ENCODE results near the gene PCDHGA11. TPM values are rescaled to one million over a fixed set of nuclear protein-coding genes. Genes with fewer than 3 reads are reported as not detected.
"Not testable (repeated sequence)": the region's sequence is repeated elsewhere in the genome, so short reads cannot be mapped to it uniquely, and the experiment has no call there.

The PCDHGA11 gene
- total RNA-seq, 1 donor from 2014 or later = 7.9 TPM

DNA sequence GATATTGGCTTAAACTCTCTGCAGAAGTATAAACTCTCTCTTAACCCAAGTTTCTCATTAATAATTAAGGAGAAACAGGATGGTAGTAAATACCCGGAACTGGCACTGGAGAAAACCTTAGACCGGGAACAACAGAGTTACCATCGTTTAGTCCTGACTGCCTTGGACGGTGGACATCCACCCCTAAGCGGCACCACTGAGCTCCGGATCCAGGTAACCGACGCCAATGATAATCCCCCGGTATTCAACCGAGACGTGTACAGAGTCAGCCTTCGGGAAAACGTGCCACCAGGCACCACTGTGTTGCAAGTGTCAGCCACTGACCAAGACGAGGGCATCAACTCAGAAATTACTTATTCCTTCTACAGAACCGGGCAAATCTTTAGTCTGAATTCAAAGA, 22.2 kb upstream of the PCDHGA11 start:
- DNase-seq (ENCODE audit: low spot score) = no peak

DNA sequence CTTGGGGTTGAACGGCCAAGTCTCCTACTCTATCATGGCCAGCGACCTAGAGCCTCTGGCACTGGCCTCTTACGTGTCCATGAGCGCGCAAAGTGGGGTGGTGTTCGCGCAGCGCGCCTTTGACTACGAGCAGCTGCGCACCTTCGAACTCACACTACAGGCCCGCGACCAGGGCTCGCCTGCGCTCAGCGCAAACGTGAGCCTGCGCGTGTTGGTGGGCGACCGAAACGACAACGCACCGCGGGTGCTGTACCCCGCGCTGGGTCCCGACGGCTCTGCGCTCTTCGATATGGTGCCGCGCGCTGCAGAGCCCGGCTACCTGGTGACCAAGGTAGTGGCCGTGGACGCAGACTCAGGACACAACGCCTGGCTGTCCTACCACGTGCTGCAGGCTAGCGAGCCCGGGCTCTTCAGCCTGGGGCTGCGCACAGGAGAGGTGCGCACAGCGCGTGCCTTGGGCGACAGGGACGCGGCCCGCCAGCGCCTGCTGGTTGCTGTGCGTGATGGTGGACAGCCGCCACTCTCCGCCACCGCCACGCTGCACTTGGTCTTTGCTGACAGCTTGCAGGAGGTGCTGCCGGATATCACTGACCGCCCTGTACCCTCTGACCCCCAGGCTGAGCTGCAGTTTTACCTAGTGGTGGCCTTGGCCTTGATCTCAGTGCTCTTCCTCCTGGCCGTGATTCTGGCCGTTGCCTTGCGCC, 21.1 kb upstream of the PCDHGA11 start:
- no peak for DNase-seq (ENCODE audit: low spot score)

GRCh38 chr5:141402553-141403243, 18.2 kb upstream of the PCDHGA11 start, which contains the start of gene PCDHGA9:
Gene PCDHGA9 (plus strand): TSS chr5:141402778. CDS start chr5:141402953, 175 bp downstream.
- DNase-seq (ENCODE audit: low spot score) = no peak

- no peak for DNase-seq (ENCODE audit: low spot score)
These were observed 17.5 kb upstream of the PCDHGA11 start for GRCh38 chr5:141403387-141403786.

DNA sequence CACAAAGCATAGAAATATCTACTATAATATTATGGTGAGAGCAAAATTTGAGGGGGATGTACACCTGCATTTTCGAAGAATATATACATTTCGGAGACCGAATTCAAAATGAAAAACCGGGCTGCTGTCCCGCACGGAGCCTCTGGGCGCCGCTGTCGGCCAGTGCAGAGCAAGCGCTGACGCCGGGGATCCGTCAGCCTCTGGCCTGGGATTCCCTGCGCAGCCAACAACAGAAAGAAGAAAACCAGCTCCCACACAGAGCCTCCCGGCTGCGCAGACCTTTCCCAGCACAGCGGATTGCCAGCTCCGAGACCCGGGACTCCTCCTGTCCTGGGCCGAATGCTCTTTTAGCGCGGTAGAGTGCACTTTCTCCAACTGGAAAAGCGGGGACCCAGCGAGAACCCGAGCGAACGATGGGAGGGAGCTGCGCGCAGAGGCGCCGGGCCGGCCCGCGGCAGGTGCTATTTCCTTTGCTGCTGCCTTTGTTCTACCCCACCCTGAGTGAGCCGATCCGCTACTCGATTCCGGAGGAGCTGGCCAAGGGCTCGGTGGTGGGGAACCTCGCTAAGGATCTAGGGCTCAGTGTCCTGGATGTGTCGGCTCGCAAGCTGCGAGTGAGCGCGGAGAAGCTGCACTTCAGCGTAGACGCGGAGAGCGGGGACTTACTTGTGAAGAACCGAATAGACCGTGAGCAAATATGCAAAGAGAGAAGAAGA, 12.9 kb upstream of the PCDHGA11 start, which contains the start of gene PCDHGB6:
Gene PCDHGB6, plus strand, starts transcription at position 232 of the 716 bp plus-strand sequence. Its CDS starts 182 bp downstream, at position 414.
- DNase-seq (ENCODE audit: low spot score) = peak; percentile 34

DNA sequence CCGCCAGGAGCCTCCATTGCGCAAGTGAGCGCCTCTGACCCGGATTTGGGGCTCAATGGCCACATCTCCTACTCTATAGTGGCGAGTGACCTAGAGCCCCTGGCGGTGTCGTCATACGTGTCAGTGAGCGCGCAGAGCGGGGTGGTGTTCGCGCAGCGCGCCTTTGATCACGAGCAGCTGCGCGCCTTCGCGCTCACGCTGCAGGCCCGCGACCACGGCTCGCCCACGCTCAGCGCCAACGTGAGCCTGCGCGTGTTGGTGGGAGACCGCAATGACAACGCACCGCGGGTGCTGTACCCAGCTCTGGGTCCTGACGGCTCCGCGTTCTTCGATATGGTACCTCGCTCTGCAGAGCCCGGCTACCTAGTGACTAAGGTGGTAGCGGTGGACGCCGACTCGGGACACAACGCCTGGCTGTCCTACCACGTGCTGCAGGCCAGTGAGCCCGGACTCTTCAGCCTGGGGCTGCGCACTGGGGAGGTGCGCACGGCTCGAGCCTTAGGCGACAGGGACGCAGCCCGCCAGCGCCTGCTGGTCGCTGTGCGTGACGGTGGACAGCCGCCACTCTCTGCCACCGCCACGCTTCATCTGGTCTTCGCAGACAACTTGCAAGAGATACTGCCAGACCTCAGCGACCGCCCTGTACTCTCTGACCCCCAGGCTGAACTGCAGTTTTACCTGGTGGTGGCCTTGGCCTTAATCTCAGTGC, 11.1 kb upstream of the PCDHGA11 start:
- no peak for DNase-seq (ENCODE audit: low spot score)

GRCh38 chr5:141411575-141411974, 9.3 kb upstream of the PCDHGA11 start:
- DNase-seq (ENCODE audit: low spot score) = no peak

DNA sequence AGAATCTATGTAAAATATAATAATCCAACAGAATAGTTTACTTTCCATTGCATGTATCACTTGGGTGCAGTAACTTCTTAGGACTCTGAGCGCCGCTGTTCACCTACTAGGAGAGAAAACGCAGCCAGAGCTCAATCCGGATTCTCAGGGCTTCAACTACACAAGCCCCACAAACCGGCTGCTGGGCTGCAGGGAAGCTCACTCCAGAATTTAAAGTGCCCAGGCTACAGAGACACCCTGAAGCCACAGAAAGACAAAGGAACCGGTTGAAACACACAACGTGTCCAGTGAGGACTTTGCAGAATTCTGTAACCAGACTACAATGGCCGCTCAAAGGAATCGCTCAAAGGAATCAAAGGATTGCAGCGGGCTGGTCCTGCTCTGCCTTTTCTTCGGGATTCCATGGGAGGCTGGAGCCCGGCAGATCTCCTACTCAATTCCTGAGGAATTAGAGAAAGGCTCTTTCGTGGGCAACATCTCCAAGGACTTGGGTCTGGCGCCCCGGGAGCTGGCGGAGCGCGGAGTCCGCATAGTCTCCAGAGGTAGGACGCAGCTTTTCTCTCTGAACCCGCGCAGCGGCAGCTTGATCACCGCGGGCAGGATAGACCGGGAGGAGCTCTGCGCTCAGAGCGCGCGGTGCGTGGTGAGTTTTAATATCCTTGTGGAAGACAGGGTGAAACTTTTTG, 7.9 kb upstream of the PCDHGA11 start, which contains the start of gene PCDHGA10:
Gene PCDHGA10, plus strand, starts transcription at position 134 of the 686 bp plus-strand sequence. Its CDS starts 189 bp downstream, at position 323.
- DNase-seq (ENCODE audit: low spot score) = peak; percentile 44

DNA sequence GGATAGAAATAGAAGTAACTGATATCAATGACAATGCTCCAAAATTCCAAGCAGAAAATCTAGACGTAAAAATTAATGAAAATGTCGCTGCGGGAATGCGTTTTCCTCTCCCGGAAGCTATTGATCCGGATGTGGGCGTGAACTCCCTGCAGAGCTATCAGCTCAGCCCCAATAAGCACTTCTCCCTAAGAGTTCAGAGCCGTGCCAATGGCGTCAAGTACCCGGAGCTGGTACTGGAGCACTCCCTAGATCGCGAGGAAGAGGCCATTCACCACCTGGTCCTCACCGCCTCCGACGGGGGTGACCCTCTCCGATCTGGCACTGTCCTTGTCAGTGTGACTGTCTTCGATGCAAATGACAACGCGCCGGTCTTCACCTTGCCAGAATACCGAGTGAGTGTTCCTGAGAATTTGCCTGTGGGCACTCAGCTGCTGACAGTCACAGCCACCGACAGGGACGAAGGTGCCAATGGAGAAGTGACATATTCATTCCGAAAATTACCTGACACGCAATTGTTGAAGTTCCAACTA, 7.2 kb upstream of the PCDHGA11 start:
- DNase-seq (ENCODE audit: low spot score) = no peak

- not testable (repeated sequence) for DNase-seq (ENCODE audit: low spot score)
These were observed 6.1 kb upstream of the PCDHGA11 start for GRCh38 chr5:141414548-141415274.

- not testable (repeated sequence) for DNase-seq (ENCODE audit: low spot score)
These were observed 5.6 kb upstream of the PCDHGA11 start for GRCh38 chr5:141415275-141415618.

- DNase-seq (ENCODE audit: low spot score) = peak; percentile 55
These were observed 3.2 kb upstream of the PCDHGA11 start, which contains the start of gene PCDHGB7 for GRCh38 chr5:141417494-141418172. Gene PCDHGB7 (plus strand): TSS chr5:141417677. CDS start chr5:141417860, 183 bp downstream.

DNA sequence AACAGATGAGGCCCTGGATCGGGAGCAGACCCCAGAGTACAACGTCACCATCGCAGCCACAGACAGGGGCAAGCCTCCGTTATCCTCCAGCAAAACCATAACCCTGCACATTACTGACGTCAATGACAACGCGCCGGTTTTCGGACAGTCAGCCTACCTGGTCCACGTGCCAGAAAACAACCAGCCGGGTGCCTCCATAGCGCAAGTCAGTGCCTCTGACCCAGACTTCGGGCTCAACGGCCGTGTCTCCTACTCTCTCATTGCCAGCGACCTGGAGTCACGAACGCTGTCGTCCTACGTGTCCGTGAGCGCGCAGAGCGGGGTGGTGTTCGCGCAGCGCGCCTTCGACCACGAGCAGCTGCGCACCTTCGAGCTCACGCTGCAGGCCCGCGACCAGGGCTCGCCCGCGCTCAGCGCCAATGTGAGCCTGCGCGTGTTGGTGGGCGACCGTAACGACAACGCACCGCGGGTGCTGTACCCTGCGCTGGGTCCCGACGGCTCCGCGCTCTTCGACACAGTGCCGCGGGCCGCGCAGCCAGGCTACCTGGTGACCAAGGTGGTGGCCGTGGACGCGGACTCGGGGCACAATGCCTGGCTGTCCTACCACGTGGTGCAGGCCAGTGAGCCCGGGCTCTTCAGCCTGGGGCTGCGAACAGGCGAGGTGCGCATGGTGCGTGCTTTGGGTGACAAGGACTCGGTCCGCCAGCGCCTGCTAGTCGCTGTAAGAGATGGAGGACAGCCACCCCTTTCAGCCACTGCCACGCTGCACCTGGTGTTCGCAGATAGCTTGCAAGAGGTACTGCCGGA, 1.6 kb upstream of the PCDHGA11 start:
- DNase-seq (ENCODE audit: low spot score) = no peak

DNA sequence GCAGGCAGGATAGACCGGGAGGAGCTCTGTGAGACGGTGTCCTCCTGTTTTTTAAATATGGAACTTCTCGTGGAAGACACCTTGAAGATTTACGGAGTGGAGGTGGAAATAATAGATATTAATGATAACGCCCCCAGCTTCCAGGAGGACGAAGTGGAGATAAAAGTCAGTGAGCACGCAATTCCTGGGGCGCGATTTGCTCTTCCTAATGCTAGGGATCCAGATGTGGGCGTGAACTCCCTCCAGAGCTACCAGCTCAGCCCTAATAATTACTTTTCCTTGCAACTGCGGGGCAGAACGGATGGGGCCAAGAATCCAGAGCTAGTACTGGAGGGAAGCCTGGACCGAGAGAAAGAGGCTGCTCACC, 621 bp downstream of the PCDHGA11 start:
- no peak for DNase-seq (ENCODE audit: low spot score)

DNA sequence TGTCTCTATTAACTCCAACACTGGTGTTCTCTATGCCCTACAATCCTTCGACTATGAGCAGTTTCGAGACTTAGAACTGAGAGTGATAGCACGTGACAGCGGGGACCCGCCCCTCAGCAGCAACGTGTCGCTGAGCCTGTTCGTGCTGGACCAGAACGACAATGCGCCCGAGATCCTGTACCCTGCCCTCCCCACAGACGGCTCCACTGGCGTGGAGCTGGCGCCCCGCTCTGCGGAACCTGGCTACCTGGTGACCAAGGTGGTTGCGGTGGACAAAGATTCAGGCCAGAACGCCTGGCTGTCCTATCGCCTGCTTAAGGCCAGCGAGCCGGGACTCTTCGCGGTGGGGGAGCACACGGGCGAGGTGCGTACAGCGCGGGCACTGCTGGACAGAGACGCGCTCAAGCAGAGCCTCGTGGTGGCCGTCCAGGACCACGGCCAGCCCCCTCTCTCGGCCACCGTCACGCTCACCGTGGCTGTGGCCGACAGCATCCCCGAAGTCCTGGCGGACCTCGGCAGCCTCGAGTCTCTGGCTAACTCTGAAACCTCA, 2.0 kb downstream of the PCDHGA11 start:
- DNase-seq (ENCODE audit: low spot score) = no peak

GRCh38 chr5:141427783-141428426, 7.1 kb downstream of the PCDHGA11 start:
- DNase-seq (ENCODE audit: low spot score) = no peak

DNA sequence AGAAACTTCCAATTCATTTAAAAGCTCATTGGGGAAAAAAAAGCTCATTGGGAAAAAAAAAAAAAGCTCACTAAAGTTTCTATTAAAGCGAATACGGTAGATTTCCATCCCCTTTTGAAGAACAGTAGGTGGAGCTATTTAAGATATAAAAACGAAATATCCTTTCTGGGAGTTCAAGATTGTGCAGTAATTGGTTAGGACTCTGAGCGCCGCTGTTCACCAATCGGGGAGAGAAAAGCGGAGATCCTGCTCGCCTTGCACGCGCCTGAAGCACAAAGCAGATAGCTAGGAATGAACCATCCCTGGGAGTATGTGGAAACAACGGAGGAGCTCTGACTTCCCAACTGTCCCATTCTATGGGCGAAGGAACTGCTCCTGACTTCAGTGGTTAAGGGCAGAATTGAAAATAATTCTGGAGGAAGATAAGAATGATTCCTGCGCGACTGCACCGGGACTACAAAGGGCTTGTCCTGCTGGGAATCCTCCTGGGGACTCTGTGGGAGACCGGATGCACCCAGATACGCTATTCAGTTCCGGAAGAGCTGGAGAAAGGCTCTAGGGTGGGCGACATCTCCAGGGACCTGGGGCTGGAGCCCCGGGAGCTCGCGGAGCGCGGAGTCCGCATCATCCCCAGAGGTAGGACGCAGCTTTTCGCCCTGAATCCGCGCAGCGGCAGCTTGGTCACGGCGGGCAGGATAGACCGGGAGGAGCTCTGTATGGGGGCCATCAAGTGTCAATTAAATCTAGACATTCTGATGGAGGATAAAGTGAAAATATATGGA, 9.7 kb downstream of the PCDHGA11 start, which contains the start of gene PCDHGA12:
Gene PCDHGA12, plus strand, starts transcription at position 176 of the 782 bp plus-strand sequence. Its CDS starts 253 bp downstream, at position 429.
- DNase-seq (ENCODE audit: low spot score) = peak; percentile 36

Measured in umbilical cord (tissue), 2 donors.